ENCODE results near the gene DPY19L2.
"Not testable (repeated sequence)": the region's sequence is repeated elsewhere in the genome, so short reads cannot be mapped to it uniquely, and the experiment has no call there.

Gene DPY19L2

DNA sequence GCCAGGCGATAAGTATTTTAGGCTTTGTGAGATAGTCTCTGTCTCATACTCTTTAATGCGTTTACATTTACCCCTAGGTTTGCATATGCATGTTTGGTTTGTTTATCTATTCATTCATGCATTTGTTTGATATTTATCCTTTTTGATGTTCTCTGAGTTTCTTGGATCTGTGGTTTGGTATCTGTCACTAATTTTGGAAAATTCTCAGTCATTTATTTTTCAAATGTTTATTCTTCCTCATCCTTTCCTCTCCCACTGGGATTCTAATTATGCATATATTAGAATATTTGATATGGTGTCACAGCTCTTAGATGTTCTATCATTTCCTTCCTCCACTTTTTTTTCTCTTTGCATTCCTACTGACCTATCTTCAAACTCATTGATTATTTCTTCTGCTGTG, 11.9 kb downstream of the DPY19L2 start:
- H3K36me3 ChIP-seq (ENCODE audit: control insufficient read depth, insufficient read depth, low read length, severe bottlenecking); H3K4me1 ChIP-seq (ENCODE audit: control insufficient read depth, insufficient read depth, low read length); H3K27me3 ChIP-seq (replicated peaks; ENCODE audit: control insufficient read depth, insufficient read depth, low read length); H3K4me3 ChIP-seq (ENCODE audit: low read length); H3K9ac ChIP-seq (ENCODE audit: low read length); H3K9me3 ChIP-seq (ENCODE audit: control insufficient read depth, low read length); DNase-seq (ENCODE audit: low read depth): not testable (repeated sequence)

DNA sequence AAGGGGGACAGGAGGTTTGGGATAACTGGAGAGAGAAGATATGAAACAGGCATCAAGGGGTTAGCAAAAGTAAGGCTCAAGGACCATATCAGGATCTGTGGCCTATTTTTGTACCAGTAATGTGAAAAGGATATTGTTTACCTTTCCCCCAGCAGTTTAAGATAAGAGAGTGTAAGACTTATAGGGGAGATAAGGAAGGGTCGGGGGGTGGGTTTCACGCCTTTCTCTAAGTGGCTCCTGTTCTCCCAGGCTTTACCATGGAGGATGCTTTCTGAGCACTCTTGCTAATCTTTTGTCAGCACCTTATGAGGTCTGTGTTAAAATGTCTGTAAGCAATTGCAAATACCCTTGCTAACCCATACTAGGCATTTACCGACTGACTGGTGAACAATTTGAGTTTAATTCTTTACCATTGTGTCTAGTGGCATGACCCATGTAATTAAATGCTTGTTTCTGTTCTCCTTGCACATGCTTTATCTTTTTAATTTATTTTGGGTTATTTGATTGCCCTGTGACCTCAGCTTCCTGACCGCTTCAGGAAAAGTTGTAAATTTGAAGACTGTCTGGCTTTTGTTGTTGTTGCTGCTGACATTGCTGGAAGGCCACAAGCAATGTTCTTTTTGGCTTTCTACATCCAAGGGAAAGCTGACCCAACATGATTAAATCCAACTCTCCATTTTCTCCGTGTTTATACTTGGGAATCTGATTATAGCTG, 12.6 kb downstream of the DPY19L2 start:
- H3K36me3 ChIP-seq (ENCODE audit: control insufficient read depth, insufficient read depth, low read length, severe bottlenecking); H3K27me3 ChIP-seq (replicated peaks; ENCODE audit: control insufficient read depth, insufficient read depth, low read length); H3K4me1 ChIP-seq (ENCODE audit: control insufficient read depth, insufficient read depth, low read length); H3K4me3 ChIP-seq (ENCODE audit: low read length); H3K9me3 ChIP-seq (ENCODE audit: control insufficient read depth, low read length); H3K9ac ChIP-seq (ENCODE audit: low read length); DNase-seq (ENCODE audit: low read depth): not testable (repeated sequence)

DNA sequence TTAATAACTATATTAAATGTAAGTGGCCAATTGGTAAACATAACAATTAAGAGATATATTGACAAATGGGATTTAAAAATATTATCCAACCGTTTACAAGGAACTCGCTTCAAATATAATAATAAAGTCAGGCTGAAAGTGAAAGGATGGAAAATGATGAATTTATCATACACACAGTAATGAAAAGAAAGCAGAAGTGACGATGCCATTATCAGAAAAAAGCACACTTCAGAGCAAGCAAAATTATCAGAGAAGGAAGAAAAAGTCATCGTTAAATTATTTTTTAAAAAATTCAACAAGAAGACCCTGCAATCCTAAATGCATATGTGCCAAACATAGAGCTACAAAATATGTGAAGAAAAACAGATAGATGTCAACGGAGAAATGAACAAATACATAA, 13.8 kb downstream of the DPY19L2 start:
- not testable (repeated sequence) for H3K27me3 ChIP-seq (replicated peaks; ENCODE audit: control insufficient read depth, insufficient read depth, low read length); DNase-seq (ENCODE audit: low read depth); H3K9me3 ChIP-seq (ENCODE audit: control insufficient read depth, low read length); H3K36me3 ChIP-seq (ENCODE audit: control insufficient read depth, insufficient read depth, low read length, severe bottlenecking); H3K4me1 ChIP-seq (ENCODE audit: control insufficient read depth, insufficient read depth, low read length); H3K9ac ChIP-seq (ENCODE audit: low read length); H3K4me3 ChIP-seq (ENCODE audit: low read length)

DNA sequence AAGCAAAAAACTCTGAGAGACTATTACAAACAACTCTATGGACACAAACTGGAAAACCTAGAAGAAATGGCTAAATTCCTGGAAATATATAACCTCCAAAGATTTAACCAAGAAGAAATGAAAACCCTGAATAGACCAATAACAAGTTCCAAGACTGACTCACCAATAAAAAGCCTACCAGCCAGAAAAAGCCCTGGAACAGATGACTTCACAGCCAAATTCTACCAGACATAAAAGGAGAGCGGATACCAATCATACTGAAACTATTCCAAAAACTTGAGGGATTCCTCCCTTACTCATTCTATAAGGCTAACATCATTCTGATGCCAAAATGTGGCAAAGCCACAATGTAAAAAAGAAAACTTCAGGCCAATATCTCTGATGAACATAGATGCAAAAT, 18.8 kb downstream of the DPY19L2 start:
- H3K9me3 ChIP-seq (ENCODE audit: control insufficient read depth, low read length); H3K9ac ChIP-seq (ENCODE audit: low read length); H3K27me3 ChIP-seq (replicated peaks; ENCODE audit: control insufficient read depth, insufficient read depth, low read length); H3K4me1 ChIP-seq (ENCODE audit: control insufficient read depth, insufficient read depth, low read length); H3K36me3 ChIP-seq (ENCODE audit: control insufficient read depth, insufficient read depth, low read length, severe bottlenecking); H3K4me3 ChIP-seq (ENCODE audit: low read length): not testable (repeated sequence)
- peak; percentile 53 for DNase-seq (ENCODE audit: low read depth)

DNA sequence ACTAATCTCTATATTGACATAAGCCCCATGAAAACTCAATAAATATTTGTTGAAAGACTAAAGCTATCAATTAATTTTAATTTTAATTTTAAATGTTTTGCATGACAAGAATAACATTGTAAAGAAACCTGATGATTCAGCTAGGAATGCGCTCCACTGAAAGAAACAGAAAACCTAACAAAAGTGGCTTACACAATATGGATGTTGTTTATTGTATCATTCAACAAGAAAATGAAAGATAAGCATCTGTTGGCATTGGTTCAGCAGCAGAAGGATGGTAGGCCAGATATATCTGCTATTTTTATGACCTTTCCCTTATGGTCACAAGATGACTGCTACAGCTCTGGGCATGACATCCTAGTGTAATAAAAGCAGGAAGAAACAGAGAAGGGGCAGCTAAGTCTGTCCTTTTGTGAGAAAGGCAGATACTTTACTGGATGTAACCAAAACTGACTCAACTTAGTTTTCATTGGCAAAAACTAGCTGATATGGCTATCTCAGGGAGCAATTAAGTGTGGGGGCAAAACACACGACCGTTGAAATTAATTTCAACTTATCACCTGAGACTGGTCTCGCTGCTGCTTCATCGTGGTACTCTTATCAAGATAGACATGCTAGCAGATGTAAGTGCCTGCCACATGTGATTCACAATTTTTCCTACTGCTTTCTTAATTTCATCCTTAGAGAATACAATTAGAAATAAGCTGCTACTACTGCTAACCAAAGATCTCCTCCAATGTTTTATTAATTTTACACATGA, 24.7 kb downstream of the DPY19L2 start:
- DNase-seq (ENCODE audit: low read depth): peak; percentile 66
- H3K36me3 ChIP-seq (ENCODE audit: control insufficient read depth, insufficient read depth, low read length, severe bottlenecking); H3K4me1 ChIP-seq (ENCODE audit: control insufficient read depth, insufficient read depth, low read length); H3K27me3 ChIP-seq (replicated peaks; ENCODE audit: control insufficient read depth, insufficient read depth, low read length); H3K9me3 ChIP-seq (ENCODE audit: control insufficient read depth, low read length); H3K4me3 ChIP-seq (ENCODE audit: low read length); H3K9ac ChIP-seq (ENCODE audit: low read length): not testable (repeated sequence)

DNA sequence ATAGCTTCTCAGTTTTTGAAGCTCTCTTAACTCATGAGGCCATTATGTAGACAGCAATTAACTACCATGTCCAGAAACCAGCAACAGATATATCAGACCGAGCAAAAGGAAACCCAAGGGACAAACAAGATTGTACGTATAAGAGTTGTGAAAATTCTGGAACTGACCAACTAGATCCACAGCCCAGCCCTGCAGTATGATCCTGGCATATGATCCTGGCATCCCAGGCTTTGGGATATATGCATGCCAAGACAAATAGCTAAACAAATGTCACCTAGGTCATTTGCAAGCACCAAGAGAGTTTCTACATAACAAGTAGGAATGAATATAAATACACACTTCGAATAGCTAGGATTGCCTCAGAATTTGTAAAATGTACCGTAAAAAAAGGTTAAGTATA, 44.0 kb downstream of the DPY19L2 start:
- not testable (repeated sequence) for DNase-seq (ENCODE audit: low read depth); H3K9me3 ChIP-seq (ENCODE audit: control insufficient read depth, low read length); H3K27me3 ChIP-seq (replicated peaks; ENCODE audit: control insufficient read depth, insufficient read depth, low read length); H3K36me3 ChIP-seq (ENCODE audit: control insufficient read depth, insufficient read depth, low read length, severe bottlenecking); H3K9ac ChIP-seq (ENCODE audit: low read length); H3K4me3 ChIP-seq (ENCODE audit: low read length); H3K4me1 ChIP-seq (ENCODE audit: control insufficient read depth, insufficient read depth, low read length)

DNA sequence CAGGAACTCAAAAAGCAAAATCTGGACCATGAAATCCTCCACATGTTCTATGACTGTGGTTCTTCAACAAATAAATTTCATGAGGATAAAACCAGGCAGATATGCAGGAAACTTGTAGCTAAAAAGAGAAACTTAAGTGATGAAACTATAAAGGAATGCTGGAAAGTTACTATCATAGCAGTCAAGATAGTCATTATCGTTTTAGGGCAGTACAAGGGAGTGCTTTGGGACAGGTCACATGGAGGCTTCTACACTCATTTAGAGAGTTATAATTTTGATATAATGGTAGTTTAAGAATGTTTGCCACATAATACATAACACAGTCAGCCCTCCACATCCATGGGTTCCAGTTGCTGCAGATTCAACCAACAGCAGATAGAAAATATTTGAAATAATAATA, 52.7 kb downstream of the DPY19L2 start:
- not testable (repeated sequence) for H3K9ac ChIP-seq (ENCODE audit: low read length); H3K27me3 ChIP-seq (replicated peaks; ENCODE audit: control insufficient read depth, insufficient read depth, low read length); H3K36me3 ChIP-seq (ENCODE audit: control insufficient read depth, insufficient read depth, low read length, severe bottlenecking); H3K4me1 ChIP-seq (ENCODE audit: control insufficient read depth, insufficient read depth, low read length); DNase-seq (ENCODE audit: low read depth); H3K4me3 ChIP-seq (ENCODE audit: low read length); H3K9me3 ChIP-seq (ENCODE audit: control insufficient read depth, low read length)

DNA sequence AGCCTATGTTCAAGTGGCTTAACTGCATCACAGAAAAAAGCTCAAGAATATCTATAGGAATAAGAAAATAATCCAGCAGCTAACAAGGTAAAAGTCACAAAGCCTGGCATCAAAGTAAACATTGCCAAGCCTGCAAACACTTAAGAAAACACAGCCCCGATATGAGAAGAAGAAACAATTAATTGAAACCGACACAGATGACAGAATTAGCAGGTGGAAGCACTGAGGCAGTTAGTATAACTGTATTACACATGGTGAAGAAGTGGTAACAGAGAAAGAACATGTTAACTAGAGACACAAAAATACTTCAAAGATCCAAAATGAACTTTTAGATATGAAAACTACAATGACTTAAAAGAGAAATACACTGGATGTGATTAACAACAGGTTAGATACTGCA, 57.0 kb downstream of the DPY19L2 start:
- not testable (repeated sequence) for H3K4me1 ChIP-seq (ENCODE audit: control insufficient read depth, insufficient read depth, low read length); H3K27me3 ChIP-seq (replicated peaks; ENCODE audit: control insufficient read depth, insufficient read depth, low read length); H3K4me3 ChIP-seq (ENCODE audit: low read length); H3K36me3 ChIP-seq (ENCODE audit: control insufficient read depth, insufficient read depth, low read length, severe bottlenecking); DNase-seq (ENCODE audit: low read depth); H3K9me3 ChIP-seq (ENCODE audit: control insufficient read depth, low read length); H3K9ac ChIP-seq (ENCODE audit: low read length)

DNA sequence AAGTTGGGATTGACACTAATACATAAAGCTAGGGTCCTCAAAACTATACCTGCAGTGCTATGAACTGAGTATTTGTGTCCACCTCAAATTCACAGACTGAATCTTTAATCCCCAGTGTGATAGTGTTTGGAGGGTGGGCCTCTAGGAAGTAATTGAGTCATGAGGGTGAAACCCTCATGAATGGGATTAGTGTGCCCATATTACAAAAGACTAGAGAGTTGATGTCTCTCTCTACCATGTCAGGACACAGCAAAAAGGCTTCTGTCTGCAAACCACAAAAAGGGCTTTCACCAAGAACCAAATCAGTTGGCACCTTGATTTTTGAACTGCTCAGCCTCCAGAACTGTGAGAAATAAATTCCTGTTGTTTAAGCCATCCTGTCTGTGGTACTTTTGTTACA, 59.0 kb downstream of the DPY19L2 start:
- H3K4me3 ChIP-seq (ENCODE audit: low read length); H3K27me3 ChIP-seq (replicated peaks; ENCODE audit: control insufficient read depth, insufficient read depth, low read length); H3K36me3 ChIP-seq (ENCODE audit: control insufficient read depth, insufficient read depth, low read length, severe bottlenecking); H3K9ac ChIP-seq (ENCODE audit: low read length); H3K9me3 ChIP-seq (ENCODE audit: control insufficient read depth, low read length); DNase-seq (ENCODE audit: low read depth); H3K4me1 ChIP-seq (ENCODE audit: control insufficient read depth, insufficient read depth, low read length): not testable (repeated sequence)

DNA sequence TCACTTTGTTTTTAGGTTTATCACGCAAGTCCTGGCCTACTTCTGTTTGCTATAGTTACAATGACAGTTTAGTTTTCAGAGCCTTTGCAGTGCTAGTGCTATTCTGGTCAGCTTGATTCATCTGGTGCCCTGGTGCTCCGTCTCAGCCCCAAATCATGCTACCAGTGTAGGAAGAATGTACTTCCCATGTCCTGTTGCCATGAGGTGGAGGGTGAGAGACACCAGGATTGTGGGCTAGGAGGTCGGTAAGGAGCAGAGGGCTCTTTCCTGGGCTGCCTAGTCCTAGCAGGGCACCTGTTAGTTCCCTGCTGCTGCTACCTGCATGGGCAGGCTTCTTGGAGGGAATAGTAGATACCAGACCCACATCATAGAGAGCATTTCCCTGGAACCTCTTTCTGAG, 63.3 kb downstream of the DPY19L2 start:
- H3K4me3 ChIP-seq (ENCODE audit: low read length); H3K36me3 ChIP-seq (ENCODE audit: control insufficient read depth, insufficient read depth, low read length, severe bottlenecking); DNase-seq (ENCODE audit: low read depth); H3K27me3 ChIP-seq (replicated peaks; ENCODE audit: control insufficient read depth, insufficient read depth, low read length); H3K9me3 ChIP-seq (ENCODE audit: control insufficient read depth, low read length); H3K4me1 ChIP-seq (ENCODE audit: control insufficient read depth, insufficient read depth, low read length); H3K9ac ChIP-seq (ENCODE audit: low read length): not testable (repeated sequence)

DNA sequence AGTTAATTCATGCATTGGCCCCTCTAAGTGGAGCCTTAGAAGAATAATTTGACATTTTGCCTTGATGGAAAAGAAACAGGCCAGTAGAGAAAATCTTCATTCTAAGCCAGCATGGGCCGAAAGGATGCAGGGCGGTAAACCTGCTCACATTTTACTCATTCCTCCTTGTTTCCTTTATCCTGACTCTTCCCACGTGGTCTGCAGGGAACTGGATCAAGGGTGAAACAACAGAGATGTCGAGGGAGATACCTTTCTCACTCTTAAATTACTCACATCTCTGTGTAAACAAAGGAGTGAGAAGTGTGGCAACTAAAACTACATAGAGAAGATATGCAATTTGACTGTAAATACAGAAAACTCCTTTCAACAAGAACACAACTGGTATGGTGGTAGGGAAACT, 73.5 kb downstream of the DPY19L2 start:
- not testable (repeated sequence) for H3K9me3 ChIP-seq (ENCODE audit: control insufficient read depth, low read length); H3K36me3 ChIP-seq (ENCODE audit: control insufficient read depth, insufficient read depth, low read length, severe bottlenecking); H3K9ac ChIP-seq (ENCODE audit: low read length); H3K4me1 ChIP-seq (ENCODE audit: control insufficient read depth, insufficient read depth, low read length); H3K4me3 ChIP-seq (ENCODE audit: low read length); DNase-seq (ENCODE audit: low read depth); H3K27me3 ChIP-seq (replicated peaks; ENCODE audit: control insufficient read depth, insufficient read depth, low read length)

DNA sequence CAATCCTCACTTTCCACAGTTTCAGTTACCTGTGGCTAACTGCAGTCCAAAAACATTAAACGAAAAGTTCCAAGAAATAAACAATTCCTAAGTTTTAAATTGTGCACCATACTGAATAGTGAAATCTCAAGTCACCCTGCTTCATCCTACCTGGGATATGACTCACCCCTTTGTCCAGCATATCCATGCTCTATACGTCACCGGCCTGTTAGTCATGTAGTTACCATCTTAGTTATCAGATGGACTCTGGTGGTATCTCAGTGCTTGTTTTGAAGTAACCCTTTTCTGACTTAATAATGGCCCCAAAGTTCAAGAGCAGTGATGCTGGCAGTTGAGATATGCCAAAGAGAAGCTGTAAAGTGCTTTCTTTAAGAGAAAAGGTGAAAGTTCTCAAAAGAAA, 83.9 kb downstream of the DPY19L2 start:
- not testable (repeated sequence) for H3K36me3 ChIP-seq (ENCODE audit: control insufficient read depth, insufficient read depth, low read length, severe bottlenecking); H3K9me3 ChIP-seq (ENCODE audit: control insufficient read depth, low read length); H3K9ac ChIP-seq (ENCODE audit: low read length); H3K4me1 ChIP-seq (ENCODE audit: control insufficient read depth, insufficient read depth, low read length); H3K4me3 ChIP-seq (ENCODE audit: low read length); H3K27me3 ChIP-seq (replicated peaks; ENCODE audit: control insufficient read depth, insufficient read depth, low read length); DNase-seq (ENCODE audit: low read depth)
